Astrocyte (in vitro differentiated cells and primary cell): Measurements from ENCODE around the gene KLF15. TPM values are rescaled to one million over a fixed set of nuclear protein-coding genes. Genes with fewer than 3 reads are reported as not detected.

Experiments used
- DNase-seq: peaks from one replicate; pipeline ENCODE4 v3.0.0-alpha.2; 2010; ENCODE audit warnings: low read depth
- FAIRE-seq: peaks from 2 replicates; lab custom pipeline; 2011; peaks lifted over from hg19 to GRCh38; lab: Jason Lieb, UNC
- H2AFZ ChIP-seq: 2 replicates; pipeline ENCODE4 v1.6.0; 2012; ENCODE audit warnings: low read depth, low read length, inconsistent platforms
- H3K27ac ChIP-seq: 2 replicates; pipeline ENCODE4 v1.5.1; 2011; ENCODE audit warnings: low read depth, low read length, inconsistent platforms
- H3K27me3 ChIP-seq: 2 replicates; pipeline ENCODE4 v1.6.0; 2011; ENCODE audit warnings: low read length, inconsistent platforms; ENCODE audit not compliant: insufficient read depth
- H3K36me3 ChIP-seq: 2 replicates; pipeline ENCODE4 v1.5.1; 2011; ENCODE audit warnings: low read length, inconsistent platforms; ENCODE audit not compliant: insufficient read depth
- H3K4me1 ChIP-seq: 2 replicates; pipeline ENCODE4 v1.5.1; 2011; ENCODE audit warnings: low read length, inconsistent platforms; ENCODE audit not compliant: insufficient read depth
- H3K4me2 ChIP-seq: 2 replicates; pipeline ENCODE4 v1.6.0; 2012; ENCODE audit warnings: low read length, inconsistent platforms
- H3K4me3 ChIP-seq: 2 replicates; pipeline ENCODE4 v1.5.1; 2011; ENCODE audit warnings: low read depth, mild to moderate bottlenecking, low read length, inconsistent platforms; ENCODE audit not compliant: insufficient read depth
- H3K79me2 ChIP-seq: 2 replicates; pipeline ENCODE4 v1.6.0; 2012; ENCODE audit warnings: mild to moderate bottlenecking, low read length, inconsistent platforms; ENCODE audit not compliant: insufficient read depth
- H3K9ac ChIP-seq: 2 replicates; pipeline ENCODE4 v1.6.0; 2012; ENCODE audit warnings: mild to moderate bottlenecking, low read length, inconsistent platforms
- H3K9me3 ChIP-seq: 2 replicates; pipeline ENCODE4 v1.5.1; 2012; ENCODE audit warnings: low read depth, mild to moderate bottlenecking, low read length, inconsistent platforms; ENCODE audit not compliant: insufficient read depth
- H4K20me1 ChIP-seq: 2 replicates; pipeline ENCODE4 v1.6.0; 2012; ENCODE audit warnings: low read length, inconsistent platforms; ENCODE audit not compliant: insufficient read depth
- H3K27ac Mint-ChIP-seq: one replicate; pipeline ENCODE4 v1.8.0; 2021; ENCODE audit warnings: mild to moderate bottlenecking, mixed read lengths; ENCODE audit not compliant: unreplicated experiment
- H3K27me3 Mint-ChIP-seq: one replicate; pipeline ENCODE4 v1.8.0; 2021; ENCODE audit warnings: low read depth, mixed read lengths; ENCODE audit not compliant: unreplicated experiment
- H3K36me3 Mint-ChIP-seq: one replicate; pipeline ENCODE4 v1.8.0; 2021; ENCODE audit warnings: low read depth, mixed read lengths; ENCODE audit not compliant: unreplicated experiment
- H3K4me1 Mint-ChIP-seq: one replicate; pipeline ENCODE4 v1.8.0; 2021; ENCODE audit warnings: low read depth, mixed read lengths; ENCODE audit not compliant: unreplicated experiment
- H3K4me3 Mint-ChIP-seq: one replicate; pipeline ENCODE4 v1.8.0; 2021; ENCODE audit warnings: mild to moderate bottlenecking, moderate library complexity, mixed read lengths; ENCODE audit not compliant: unreplicated experiment
- H3K9me3 Mint-ChIP-seq: one replicate; pipeline ENCODE4 v1.8.0; 2021; ENCODE audit warnings: mild to moderate bottlenecking, mixed read lengths; ENCODE audit not compliant: unreplicated experiment
- CTCF ChIP-seq: IDR thresholded peaks from 2 replicates; pipeline ENCODE4 v1.5.1; 2011; ENCODE audit warnings: low read depth, mild to moderate bottlenecking, inconsistent platforms, low read length, moderate library complexity; ENCODE audit not compliant: insufficient read depth
- EZH2 ChIP-seq: IDR thresholded peaks from 2 replicates; pipeline ENCODE4 v1.6.1; 2012; ENCODE audit warnings: mild to moderate bottlenecking, low read length, inconsistent platforms; ENCODE audit not compliant: insufficient read depth
- total RNA-seq: library from RNA; stranded (reverse); gene quantifications from 2 replicates; pipeline ENCODE4 v1.2.1, GENCODE V29; 2021

KLF15 gene
- total RNA-seq, 1 donor from 2014 or later: 0.34 TPM

- Histone ChIP-seq H2AFZ (no peak overlapping the region), H3K4me3 (no peak overlapping the region), H4K20me1 (no peaks in the 10 kb centered on the region), H3K27ac (no peak overlapping the region), H3K79me2 (no peaks in the 10 kb centered on the region), H3K36me3 (no peaks in the 10 kb centered on the region), H3K4me2 (no peak overlapping the region), H3K9me3 (no peaks in the 10 kb centered on the region), H3K27me3 (no peaks in the 10 kb centered on the region), H3K9ac (no peak overlapping the region), H3K4me1 (no peaks in the 10 kb centered on the region)
- Mint-ChIP-seq H3K36me3 (no peaks in the 10 kb centered on the region), H3K27me3 (peaks cover 20% of the 10 kb centered on the region), H3K9me3 (no peaks in the 10 kb centered on the region), H3K4me1 (no peaks in the 10 kb centered on the region), H3K4me3 (no peak overlapping the region), H3K27ac (no peak overlapping the region)
- DNase-seq (no peak), FAIRE-seq (no peak)
- TF ChIP-seq CTCF: no peak
- no peak for TF ChIP-seq EZH2
Observed at GRCh38 chr3:126346466-126346865, 10.7 kb downstream of the KLF15 start.

GRCh38 chr3:126345641-126346460, 11.4 kb downstream of the KLF15 start:
- no peak overlapping the region for H3K27ac ChIP-seq
- no peaks in the 10 kb centered on the region for H3K27me3 ChIP-seq
- H3K4me1 Mint-ChIP-seq: no peaks in the 10 kb centered on the region
- peaks cover 25% of the 10 kb centered on the region for H3K27me3 Mint-ChIP-seq
- TF ChIP-seq CTCF (no peak), EZH2 (no peak)
- H3K9me3 Mint-ChIP-seq: peaks cover 2% of the 10 kb centered on the region
- no peak overlapping the region for H2AFZ ChIP-seq
- no peaks in the 10 kb centered on the region for H3K36me3 ChIP-seq
- no peaks in the 10 kb centered on the region for H4K20me1 ChIP-seq
- FAIRE-seq (no peak), DNase-seq (no peak)
- no peaks in the 10 kb centered on the region for H3K4me1 ChIP-seq
- no peaks in the 10 kb centered on the region for H3K79me2 ChIP-seq
- H3K4me2 ChIP-seq: no peak overlapping the region
- no peaks in the 10 kb centered on the region for H3K9me3 ChIP-seq
- no peak overlapping the region for H3K9ac ChIP-seq
- no peak overlapping the region for H3K27ac Mint-ChIP-seq
- H3K4me3 Mint-ChIP-seq: no peak overlapping the region
- no peak overlapping the region for H3K4me3 ChIP-seq
- H3K36me3 Mint-ChIP-seq: no peaks in the 10 kb centered on the region

GRCh38 chr3:126345231-126345630, 12.0 kb downstream of the KLF15 start:
- Mint-ChIP-seq H3K4me1 (no peaks in the 10 kb centered on the region), H3K27ac (no peak overlapping the region), H3K27me3 (peaks cover 25% of the 10 kb centered on the region), H3K36me3 (no peaks in the 10 kb centered on the region), H3K9me3 (peaks cover 2% of the 10 kb centered on the region), H3K4me3 (no peak overlapping the region)
- TF ChIP-seq EZH2: no peak
- no peak for TF ChIP-seq CTCF
- DNase-seq (no peak), FAIRE-seq (no peak)
- Histone ChIP-seq H2AFZ (no peak overlapping the region), H3K4me3 (no peak overlapping the region), H3K27ac (no peak overlapping the region), H3K9me3 (no peaks in the 10 kb centered on the region), H3K79me2 (no peaks in the 10 kb centered on the region), H3K9ac (no peak overlapping the region), H3K36me3 (no peaks in the 10 kb centered on the region), H3K4me1 (no peaks in the 10 kb centered on the region), H3K4me2 (no peak overlapping the region), H4K20me1 (no peaks in the 10 kb centered on the region), H3K27me3 (no peaks in the 10 kb centered on the region)
